ENCODE data around the gene LAMC3. TPM values are rescaled to one million over a fixed set of nuclear protein-coding genes. Genes with fewer than 3 reads are reported as not detected.
"Not testable (repeated sequence)": the region's sequence is repeated elsewhere in the genome, so short reads cannot be mapped to it uniquely, and the experiment has no call there.

Gene LAMC3
- total and polyA plus RNA-seq, 2 experiments from 2014 or later: 29.5 to 43.4 TPM

GRCh38 chr9:131097126-131097947 lies 88.4 kb downstream of the LAMC3 start:
- peaks cover 9% of the 10 kb centered on the region for H3K4me1 ChIP-seq (ENCODE audit: insufficient read depth)
- no peaks in the 10 kb centered on the region for H3K9me2 ChIP-seq (replicated peaks; ENCODE audit: insufficient read depth)
- H3K9me3 ChIP-seq (ENCODE audit: low read depth): no peaks in the 10 kb centered on the region
- no peaks in the 10 kb centered on the region for H4K20me1 ChIP-seq (ENCODE audit: insufficient read depth, poor library complexity, severe bottlenecking)
- no peak for DNase-seq (ENCODE audit: low spot score)
- TF ChIP-seq EZH2 (IDR thresholded peaks at IDR 0.05; ENCODE audit: borderline replicate concordance): no peak
- peaks cover 15% of the 10 kb centered on the region for H3K27me3 ChIP-seq
- H2AFZ ChIP-seq: peak overlapping the region; percentile 88
- peak overlapping the region; percentile 99 for H3K4me2 ChIP-seq
- H3K27ac ChIP-seq: no peak overlapping the region
- H3K4me3 ChIP-seq: peak overlapping the region; percentile 52
- WGBS (ENCODE audit: low lambda C conversion rate, missing lambda C conversion rate): 27% methylated on average over 19 of the region's 19 CpGs
- H3K79me2 ChIP-seq: no peaks in the 10 kb centered on the region
- no peaks in the 10 kb centered on the region for H3K36me3 ChIP-seq (replicated peaks; ENCODE audit: insufficient read depth, low read depth)

GRCh38 chr9:131097948-131098278 lies 88.9 kb downstream of the LAMC3 start:
- no peak for DNase-seq (ENCODE audit: low spot score)
- H3K4me2 ChIP-seq: no peak overlapping the region
- H4K20me1 ChIP-seq (ENCODE audit: insufficient read depth, poor library complexity, severe bottlenecking): no peaks in the 10 kb centered on the region
- H3K27ac ChIP-seq: no peak overlapping the region
- no peak overlapping the region for H2AFZ ChIP-seq
- H3K4me1 ChIP-seq (ENCODE audit: insufficient read depth): peaks cover 9% of the 10 kb centered on the region
- TF ChIP-seq EZH2phosphoT487 (IDR thresholded peaks at IDR 0.05; ENCODE audit: low read depth, severe bottlenecking, unreplicated experiment) (no peak), EZH2 (IDR thresholded peaks at IDR 0.05; ENCODE audit: borderline replicate concordance) (no peak), CTCF (IDR thresholded peaks at IDR 0.05; ENCODE audit: poor library complexity) (no peak)
- no peaks in the 10 kb centered on the region for H3K79me2 ChIP-seq
- H3K4me3 ChIP-seq: no peak overlapping the region
- no peaks in the 10 kb centered on the region for H3K9me2 ChIP-seq (replicated peaks; ENCODE audit: insufficient read depth)
- peaks cover 15% of the 10 kb centered on the region for H3K27me3 ChIP-seq
- H3K36me3 ChIP-seq (replicated peaks; ENCODE audit: insufficient read depth, low read depth): no peaks in the 10 kb centered on the region
- 83% methylated on average over 8 of the region's 8 CpGs for WGBS (ENCODE audit: low lambda C conversion rate, missing lambda C conversion rate)
- no peaks in the 10 kb centered on the region for H3K9me3 ChIP-seq (ENCODE audit: low read depth)

GRCh38 chr9:131098391-131099101 lies 89.6 kb downstream of the LAMC3 start:
- TF ChIP-seq EZH2 (IDR thresholded peaks at IDR 0.05; ENCODE audit: borderline replicate concordance): no peak
- no peak for TF ChIP-seq CTCF (IDR thresholded peaks at IDR 0.05; ENCODE audit: poor library complexity)
- H3K36me3 ChIP-seq (replicated peaks; ENCODE audit: insufficient read depth, low read depth): no peaks in the 10 kb centered on the region
- H3K27ac ChIP-seq: no peak overlapping the region
- H3K9me3 ChIP-seq (ENCODE audit: low read depth): no peaks in the 10 kb centered on the region
- DNase-seq (ENCODE audit: low spot score): no peak
- H3K4me1 ChIP-seq (ENCODE audit: insufficient read depth): peaks cover 9% of the 10 kb centered on the region
- peaks cover 15% of the 10 kb centered on the region for H3K27me3 ChIP-seq
- 80% methylated on average over 11 of the region's 13 CpGs for WGBS (ENCODE audit: low lambda C conversion rate, missing lambda C conversion rate)
- no peak overlapping the region for H3K4me2 ChIP-seq
- H3K4me3 ChIP-seq: no peak overlapping the region
- no peaks in the 10 kb centered on the region for H3K79me2 ChIP-seq
- no peak overlapping the region for H2AFZ ChIP-seq
- H4K20me1 ChIP-seq (ENCODE audit: insufficient read depth, poor library complexity, severe bottlenecking): no peaks in the 10 kb centered on the region
- H3K9me2 ChIP-seq (replicated peaks; ENCODE audit: insufficient read depth): no peaks in the 10 kb centered on the region

- Histone ChIP-seq H4K20me1 (ENCODE audit: insufficient read depth, poor library complexity, severe bottlenecking) (no peaks in the 10 kb centered on the region), H3K9me2 (replicated peaks; ENCODE audit: insufficient read depth) (no peaks in the 10 kb centered on the region), H3K4me2 (no peak overlapping the region), H3K27me3 (peaks cover 15% of the 10 kb centered on the region), H3K9me3 (ENCODE audit: low read depth) (no peaks in the 10 kb centered on the region), H3K4me3 (no peak overlapping the region), H3K27ac (no peak overlapping the region), H2AFZ (no peak overlapping the region), H3K79me2 (no peaks in the 10 kb centered on the region), H3K36me3 (replicated peaks; ENCODE audit: insufficient read depth, low read depth) (no peaks in the 10 kb centered on the region), H3K4me1 (ENCODE audit: insufficient read depth) (peaks cover 9% of the 10 kb centered on the region)
- no peak for DNase-seq (ENCODE audit: low spot score)
- WGBS (ENCODE audit: low lambda C conversion rate, missing lambda C conversion rate): 87% methylated on average over 8 of the region's 8 CpGs
- TF ChIP-seq EZH2phosphoT487 (IDR thresholded peaks at IDR 0.05; ENCODE audit: low read depth, severe bottlenecking, unreplicated experiment) (no peak), EZH2 (IDR thresholded peaks at IDR 0.05; ENCODE audit: borderline replicate concordance) (no peak), CTCF (IDR thresholded peaks at IDR 0.05; ENCODE audit: poor library complexity) (no peak)
Observed at GRCh38 chr9:131099102-131099606, 90.2 kb downstream of the LAMC3 start.

GRCh38 chr9:131099845-131100244 lies 90.9 kb downstream of the LAMC3 start:
- not testable (repeated sequence) for H3K4me2 ChIP-seq; H3K36me3 ChIP-seq (replicated peaks; ENCODE audit: insufficient read depth, low read depth); DNase-seq (ENCODE audit: low spot score); H3K9me3 ChIP-seq (ENCODE audit: low read depth); H4K20me1 ChIP-seq (ENCODE audit: insufficient read depth, poor library complexity, severe bottlenecking); H3K27ac ChIP-seq; H3K9me2 ChIP-seq (replicated peaks; ENCODE audit: insufficient read depth); H2AFZ ChIP-seq; H3K79me2 ChIP-seq; H3K4me3 ChIP-seq; H3K4me1 ChIP-seq (ENCODE audit: insufficient read depth)
- H3K27me3 ChIP-seq: peaks cover 12% of the 10 kb centered on the region
- WGBS (ENCODE audit: low lambda C conversion rate, missing lambda C conversion rate): 92% methylated on average over 7 of the region's 8 CpGs
